GM21367 (cell line): ENCODE results near the gene ELF5.

ENCODE experiments used
- ATAC-seq: cut with Tn5 transposase; IDR thresholded peaks from one replicate; pipeline ENCODE4 v1.9.1; 2021; ENCODE audit not compliant: unreplicated experiment

ELF5 gene

GRCh38 chr11:34458525-34458924 lies 55.1 kb downstream of the ELF5 start:
- no peak for ATAC-seq

GRCh38 chr11:34457607-34458006 lies 56.0 kb downstream of the ELF5 start:
- no peak for ATAC-seq

- no peak for ATAC-seq
Observed at GRCh38 chr11:34454308-34455032, 59.1 kb downstream of the ELF5 start.

- no peak for ATAC-seq
Observed at GRCh38 chr11:34451053-34451452, 62.5 kb downstream of the ELF5 start.

GRCh38 chr11:34449013-34449412 lies 64.6 kb downstream of the ELF5 start:
- no peak for ATAC-seq

- ATAC-seq: no peak
Observed at GRCh38 chr11:34448223-34448994, 65.2 kb downstream of the ELF5 start.

- ATAC-seq: no peak
Observed at GRCh38 chr11:34447044-34447443, 66.5 kb downstream of the ELF5 start.

GRCh38 chr11:34446386-34446785 lies 67.2 kb downstream of the ELF5 start:
- no peak for ATAC-seq

- ATAC-seq: no peak
Observed at GRCh38 chr11:34445956-34446355, 67.6 kb downstream of the ELF5 start.

GRCh38 chr11:34444428-34444827 lies 69.2 kb downstream of the ELF5 start:
- ATAC-seq: no peak

GRCh38 chr11:34443136-34443535 lies 70.5 kb downstream of the ELF5 start:
- ATAC-seq: no peak

- ATAC-seq: no peak
Observed at GRCh38 chr11:34441814-34442213, 71.8 kb downstream of the ELF5 start.

- ATAC-seq: no peak
Observed at GRCh38 chr11:34439610-34440198, 73.9 kb downstream of the ELF5 start.

GRCh38 chr11:34438529-34439507 lies 74.8 kb downstream of the ELF5 start, which contains the start of gene CAT:
Gene CAT, plus strand, starts transcription at chr11:34438934. Its CDS starts 80 bp downstream, at chr11:34439014.
- ATAC-seq: peak; percentile 95

- ATAC-seq: no peak
Observed at GRCh38 chr11:34437224-34438125, 76.1 kb downstream of the ELF5 start.

GRCh38 chr11:34433899-34434298 lies 79.7 kb downstream of the ELF5 start:
- no peak for ATAC-seq

GRCh38 chr11:34432822-34433221 lies 80.8 kb downstream of the ELF5 start:
- ATAC-seq: no peak

- ATAC-seq: no peak
Observed at GRCh38 chr11:34431979-34432378, 81.6 kb downstream of the ELF5 start.
